Lower leg skin (tissue), 4 donors: ENCODE measurements around the gene FAXDC2. TPM values are rescaled to one million over a fixed set of nuclear protein-coding genes. Genes with fewer than 3 reads are reported as not detected.
"Not testable (repeated sequence)": the region's sequence is repeated elsewhere in the genome, so short reads cannot be mapped to it uniquely, and the experiment has no call there.

ENCODE experiments used
- DNase-seq, 2 donors: peaks; one replicate each; pipeline ENCODE4 v3.0.0-alpha.2; 2019; ENCODE audit warnings: low spot score in 2 of 2
- H3K4me3 ChIP-seq: fragments of 200-600 bp; sonication (generic); 2 replicates; pipeline ENCODE4 v1.5.1; 2017; ENCODE audit warnings: mild to moderate bottlenecking, low read depth; ENCODE audit not compliant: poor library complexity, severe bottlenecking
- CTCF ChIP-seq, 3 donors: fragments of 450-650 bp; IDR thresholded peaks; one replicate each; pipeline ENCODE4 v1.5.1; 2016; ENCODE audit warnings: antibody characterized with exemption in 3 of 3, mild to moderate bottlenecking in 3 of 3, moderate library complexity in 2 of 3
- POLR2A ChIP-seq, 2 donors: fragments of 450-650 bp; IDR thresholded peaks; one replicate each; pipeline ENCODE4 v1.6.1; 2016 to 2017; ENCODE audit warnings: antibody characterized with exemption in 2 of 2, mild to moderate bottlenecking in 1 of 2, moderate library complexity in 1 of 2
- WGBS, 2 donors: methylation state at CpG; one replicate each; pipeline ENCODE4 v1.1.5; 2018; 5-methylcytosine and 5-hydroxymethylcytosine counted together
- intact Hi-C: fragments of 100-400 bp; cut with DNase I; formaldehyde crosslinking; loops from one replicate; pipeline ENCODE4 v1.15.0; 2023; ENCODE audit warnings: low total_unique reads
- total RNA-seq, 4 donors: library from RNA; depleted of rRNA; stranded (reverse); fragments of >200 nt; gene quantifications; one replicate each; pipeline ENCODE4 v1.1.0, GENCODE V29; 2016

Gene FAXDC2
- total RNA-seq, 4 donors from 2014 or later = 20.2 to 72.8 (median 47.3) TPM

- no peak for DNase-seq
- intact Hi-C loops = no loop called here
- no peak for TF ChIP-seq POLR2A (IDR thresholded peaks at IDR 0.05)
- no peak for TF ChIP-seq CTCF (IDR thresholded peaks at IDR 0.05)
- no peak overlapping the region for H3K4me3 ChIP-seq
Measured at GRCh38 chr5:154841273-154841661, 9.1 kb downstream of the FAXDC2 start.

GRCh38 chr5:154840435-154841272, 9.7 kb downstream of the FAXDC2 start:
- TF ChIP-seq CTCF (IDR thresholded peaks at IDR 0.05) (no peak), POLR2A (IDR thresholded peaks at IDR 0.05) (no peak)
- 87 to 90% methylated on average over 6 of the region's 6 CpGs for WGBS, 2 donors
- intact Hi-C loops = no loop called here
- H3K4me3 ChIP-seq = no peak overlapping the region
- no peak for DNase-seq

GRCh38 chr5:154837009-154837901, 13.1 kb downstream of the FAXDC2 start:
- no peak for TF ChIP-seq POLR2A (IDR thresholded peaks at IDR 0.05)
- no peak for TF ChIP-seq CTCF (IDR thresholded peaks at IDR 0.05)
- intact Hi-C loops = no loop called here
- 80 to 93% methylated on average over 6 of the region's 6 CpGs for WGBS, 2 donors
- no peak overlapping the region for H3K4me3 ChIP-seq
- DNase-seq = no peak

- intact Hi-C loops = no loop called here
- H3K4me3 ChIP-seq = no peak overlapping the region
- no peak for TF ChIP-seq CTCF (IDR thresholded peaks at IDR 0.05)
- TF ChIP-seq POLR2A (IDR thresholded peaks at IDR 0.05) = no peak
- WGBS, 2 donors = 93 to 96% methylated on average over 6 of the region's 6 CpGs
- DNase-seq = no peak
Measured at GRCh38 chr5:154836225-154836624, 14.2 kb downstream of the FAXDC2 start.

- 71 to 85% methylated on average over 9 of the region's 9 CpGs for WGBS, 2 donors
- intact Hi-C loops, DNase-seq, H3K4me3 ChIP-seq: not testable (repeated sequence)
Measured at GRCh38 chr5:154835701-154836052, 14.7 kb downstream of the FAXDC2 start.

GRCh38 chr5:154834053-154834452, 16.4 kb downstream of the FAXDC2 start:
- TF ChIP-seq CTCF (IDR thresholded peaks at IDR 0.05) = no peak
- intact Hi-C loops = no loop called here
- no peak overlapping the region for H3K4me3 ChIP-seq
- 96 to 98% methylated on average over 1 of the region's 1 CpG for WGBS, 2 donors
- DNase-seq = no peak

GRCh38 chr5:154832804-154833203, 17.6 kb downstream of the FAXDC2 start:
- DNase-seq, H3K4me3 ChIP-seq, intact Hi-C loops: not testable (repeated sequence)
- WGBS, 2 donors = 92 to 100% methylated on average over 3 of the region's 3 CpGs
